ENCODE data around the gene GLRX3. TPM values are rescaled to one million over a fixed set of nuclear protein-coding genes. Genes with fewer than 3 reads are reported as not detected.

Gene GLRX3
- total and polyA plus RNA-seq, 10 of the 15 experiments (the other 5 are each of a cell fraction or from before 2014, with no cell fraction given), result 94.7 to 209 (median 131) TPM

GRCh38 chr10:130128922-130129321 lies 7.3 kb upstream of the GLRX3 start (continued):
- TF ChIP-seq USF1 (IDR thresholded peaks at IDR 0.05; ENCODE audit: borderline replicate concordance, extremely low read length, insufficient read depth, low read depth, low read length) (no peak), RBBP5 (conservative IDR thresholded peaks at IDR 0.05) (no peak), KAT2A (conservative IDR thresholded peaks at IDR 0.05; ENCODE audit: control insufficient read depth, low read depth, low read length) (no peak), ZNF24 (IDR thresholded peaks at IDR 0.05) (no peak), ZNF622 (IDR thresholded peaks at IDR 0.05) (no peak), SIX5 (IDR thresholded peaks at IDR 0.05; ENCODE audit: low read depth, low read length, severe bottlenecking) (no peak), KLF5 (IDR thresholded peaks at IDR 0.05; ENCODE audit: partially characterized antibody) (no peak), SMARCA5 (IDR thresholded peaks at IDR 0.05) (no peak)
- TF ChIP-seq, protein P1, sequence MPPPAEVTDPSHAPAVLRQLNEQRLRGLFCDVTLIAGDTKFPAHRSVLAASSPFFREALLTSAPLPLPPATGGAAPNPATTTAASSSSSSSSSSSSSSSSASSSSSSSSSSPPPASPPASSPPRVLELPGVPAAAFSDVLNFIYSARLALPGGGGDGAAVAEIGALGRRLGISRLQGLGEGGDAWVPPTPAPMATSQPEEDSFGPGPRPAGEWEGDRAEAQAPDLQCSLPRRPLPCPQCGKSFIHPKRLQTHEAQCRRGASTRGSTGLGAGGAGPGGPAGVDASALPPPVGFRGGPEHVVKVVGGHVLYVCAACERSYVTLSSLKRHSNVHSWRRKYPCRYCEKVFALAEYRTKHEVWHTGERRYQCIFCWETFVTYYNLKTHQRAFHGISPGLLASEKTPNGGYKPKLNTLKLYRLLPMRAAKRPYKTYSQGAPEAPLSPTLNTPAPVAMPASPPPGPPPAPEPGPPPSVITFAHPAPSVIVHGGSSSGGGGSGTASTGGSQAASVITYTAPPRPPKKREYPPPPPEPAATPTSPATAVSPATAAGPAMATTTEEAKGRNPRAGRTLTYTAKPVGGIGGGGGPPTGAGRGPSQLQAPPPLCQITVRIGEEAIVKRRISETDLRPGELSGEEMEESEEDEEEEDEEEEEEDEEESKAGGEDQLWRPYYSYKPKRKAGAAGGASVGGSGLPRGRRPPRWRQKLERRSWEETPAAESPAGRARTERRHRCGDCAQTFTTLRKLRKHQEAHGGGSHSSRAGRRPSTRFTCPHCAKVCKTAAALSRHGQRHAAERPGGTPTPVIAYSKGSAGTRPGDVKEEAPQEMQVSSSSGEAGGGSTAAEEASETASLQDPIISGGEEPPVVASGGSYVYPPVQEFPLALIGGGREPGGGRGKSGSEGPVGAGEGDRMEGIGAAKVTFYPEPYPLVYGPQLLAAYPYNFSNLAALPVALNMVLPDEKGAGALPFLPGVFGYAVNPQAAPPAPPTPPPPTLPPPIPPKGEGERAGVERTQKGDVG (CRISPR knock-in tag; IDR thresholded peaks at IDR 0.05), result no peak
